HG02943 (cell line): ENCODE data around the gene LRRC57.

Source experiments
- ATAC-seq: cut with Tn5 transposase; IDR thresholded peaks from one replicate; pipeline ENCODE4 v1.9.1; 2021; ENCODE audit warnings: mild to moderate bottlenecking, low read depth, moderate library complexity; ENCODE audit not compliant: unreplicated experiment

LRRC57 gene

DNA sequence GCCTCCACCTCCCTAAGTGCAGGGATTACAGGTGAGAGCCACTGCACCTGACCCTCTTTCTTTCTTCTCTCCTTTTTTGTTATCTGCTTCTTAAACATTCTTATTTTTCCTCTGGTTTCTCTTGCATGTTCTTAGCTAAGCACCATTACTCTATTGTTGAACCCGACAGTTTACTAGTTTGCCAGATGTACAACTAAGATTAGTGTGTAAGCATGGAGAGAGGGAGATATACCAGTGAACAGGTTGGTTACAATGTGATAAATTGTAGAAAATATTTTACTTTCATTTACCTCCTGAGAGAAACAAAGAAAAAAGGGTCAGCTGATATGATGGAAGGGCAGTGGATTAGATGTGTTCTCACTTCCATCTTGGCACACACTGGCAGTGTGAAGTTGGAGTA is 5.0 kb upstream of the LRRC57 start:
- no peak for ATAC-seq

GRCh38 chr15:42549741-42550392 is 1.3 kb upstream of the LRRC57 start:
- no peak for ATAC-seq

DNA sequence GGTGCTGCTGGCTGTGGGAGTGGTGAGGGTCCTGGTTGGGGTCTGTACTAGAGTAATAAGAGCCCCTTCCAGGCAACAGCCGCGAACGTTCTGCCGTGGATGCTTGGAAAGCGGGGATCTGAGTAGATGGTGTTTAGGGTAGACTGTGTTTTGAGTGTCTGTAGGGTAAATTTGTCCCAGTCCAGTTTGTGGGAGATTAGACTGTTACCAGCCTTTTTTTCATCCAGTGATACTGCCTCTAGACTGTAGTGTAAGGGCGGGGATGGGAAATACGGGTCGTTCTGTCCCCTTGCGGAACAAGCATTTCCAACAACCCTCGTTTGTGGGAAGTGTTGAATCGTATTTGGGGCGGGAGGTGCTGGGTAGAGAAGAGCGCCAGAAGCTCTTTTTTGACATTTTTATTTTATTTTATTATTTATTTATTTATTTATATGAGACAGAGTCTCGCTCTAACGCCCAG is 469 bp upstream of the LRRC57 start:
- peak; percentile 39 for ATAC-seq

DNA sequence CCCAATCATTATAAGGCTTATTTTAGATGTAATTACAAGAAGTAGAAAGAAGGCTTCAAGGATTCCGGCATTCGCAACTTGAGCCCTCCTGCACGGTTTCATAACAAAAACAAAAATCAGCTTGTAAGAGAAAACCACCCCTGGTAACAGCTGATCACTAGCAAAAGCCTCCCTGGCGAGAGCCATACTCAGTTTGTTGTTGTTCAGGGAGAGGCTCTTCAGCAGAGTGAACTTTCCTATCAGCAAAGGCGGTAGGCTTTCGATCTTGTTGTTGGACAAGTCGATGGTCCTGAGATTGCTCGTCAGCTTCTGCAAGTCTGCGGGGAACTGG is 710 bp downstream of the LRRC57 start:
- ATAC-seq: no peak

- no peak for ATAC-seq
Observed at GRCh38 chr15:42544853-42545629, 3.6 kb downstream of the LRRC57 start.

- ATAC-seq: no peak
Observed at GRCh38 chr15:42533246-42533645, 15.3 kb downstream of the LRRC57 start.

- ATAC-seq: no peak
Observed at GRCh38 chr15:42528970-42529369, 19.6 kb downstream of the LRRC57 start.

GRCh38 chr15:42523331-42523730 is 25.3 kb downstream of the LRRC57 start:
- no peak for ATAC-seq

GRCh38 chr15:42511007-42511391 is 37.6 kb downstream of the LRRC57 start:
- ATAC-seq: no peak

- no peak for ATAC-seq
Observed at GRCh38 chr15:42510258-42511006, 38.2 kb downstream of the LRRC57 start.

GRCh38 chr15:42508263-42508690 is 40.3 kb downstream of the LRRC57 start:
- no peak for ATAC-seq

- ATAC-seq: no peak
Observed at GRCh38 chr15:42507514-42507913, 41.1 kb downstream of the LRRC57 start.

DNA sequence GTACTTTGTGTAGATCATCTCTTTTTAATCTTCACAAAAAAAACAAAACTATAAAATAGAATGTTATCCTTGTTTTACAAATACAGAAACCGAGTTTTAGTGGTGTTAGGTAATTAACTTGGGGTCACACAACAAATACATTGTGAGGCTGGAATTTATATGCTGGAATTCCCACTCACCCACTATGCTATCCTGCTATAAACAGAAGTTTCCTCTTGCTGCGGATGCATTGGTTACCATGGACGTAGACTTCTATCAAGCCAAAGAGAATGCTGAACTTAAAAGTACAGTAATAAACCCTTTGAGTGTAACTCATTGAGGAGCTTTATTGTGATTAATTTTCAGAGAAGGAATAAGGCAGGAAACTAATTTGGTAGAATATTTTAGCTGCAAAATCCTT is 44.0 kb downstream of the LRRC57 start:
- ATAC-seq: no peak

DNA sequence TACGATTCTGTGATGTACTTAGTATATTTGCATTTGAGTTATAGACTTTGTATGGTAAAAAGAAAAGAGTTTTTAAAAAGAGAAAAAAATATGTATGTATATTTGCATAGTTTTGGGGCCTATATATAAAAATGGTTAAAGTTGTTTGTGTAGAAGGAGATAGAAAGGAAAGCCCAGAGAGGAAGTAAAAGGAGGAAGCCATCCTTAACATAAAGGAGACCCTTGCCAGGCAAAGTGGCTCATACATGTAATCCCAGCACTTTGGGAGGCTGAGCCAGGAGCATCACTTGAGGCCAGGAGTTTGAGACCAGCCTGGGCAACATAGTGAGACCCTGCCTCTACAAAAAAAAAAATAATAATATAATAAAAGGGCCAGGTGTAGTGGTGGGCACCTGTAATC is 44.8 kb downstream of the LRRC57 start:
- no peak for ATAC-seq

GRCh38 chr15:42502477-42502876 is 46.1 kb downstream of the LRRC57 start:
- no peak for ATAC-seq

DNA sequence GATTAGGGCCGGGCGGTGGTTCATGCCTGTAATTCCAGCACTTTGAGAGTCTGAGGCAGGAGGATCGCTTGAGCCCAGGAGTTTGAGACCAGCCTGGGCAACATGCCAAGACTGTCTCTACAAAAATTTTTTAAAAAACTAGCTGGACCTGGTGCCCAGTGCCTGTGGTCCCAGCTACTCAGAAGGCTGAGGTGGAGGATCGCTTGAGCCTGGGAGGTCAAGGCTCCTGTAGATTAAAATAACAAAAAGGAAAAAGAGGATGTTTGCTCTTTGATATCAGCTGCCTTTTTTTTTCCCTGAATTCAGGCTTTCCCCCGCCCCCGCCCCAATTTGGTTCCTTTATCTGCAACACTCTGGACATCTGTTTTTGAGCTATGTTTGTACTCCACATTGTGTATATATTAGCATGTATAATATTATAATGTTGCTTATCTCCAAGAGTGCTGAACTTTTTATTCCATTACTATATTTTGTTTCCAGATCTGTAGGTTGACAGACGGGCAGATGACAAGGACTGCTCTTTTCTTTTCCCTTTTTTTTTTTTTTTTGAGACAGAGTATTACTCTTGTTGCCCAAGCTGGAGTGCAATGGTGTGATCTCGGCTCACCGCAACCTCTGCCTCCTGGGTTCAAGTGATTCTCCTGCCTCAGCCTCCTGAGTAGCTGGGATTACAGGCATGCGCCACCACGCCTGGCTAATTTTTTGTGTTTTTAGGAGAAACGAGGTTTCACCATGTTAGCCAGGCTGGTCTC is 48.6 kb downstream of the LRRC57 start:
- ATAC-seq: no peak

DNA sequence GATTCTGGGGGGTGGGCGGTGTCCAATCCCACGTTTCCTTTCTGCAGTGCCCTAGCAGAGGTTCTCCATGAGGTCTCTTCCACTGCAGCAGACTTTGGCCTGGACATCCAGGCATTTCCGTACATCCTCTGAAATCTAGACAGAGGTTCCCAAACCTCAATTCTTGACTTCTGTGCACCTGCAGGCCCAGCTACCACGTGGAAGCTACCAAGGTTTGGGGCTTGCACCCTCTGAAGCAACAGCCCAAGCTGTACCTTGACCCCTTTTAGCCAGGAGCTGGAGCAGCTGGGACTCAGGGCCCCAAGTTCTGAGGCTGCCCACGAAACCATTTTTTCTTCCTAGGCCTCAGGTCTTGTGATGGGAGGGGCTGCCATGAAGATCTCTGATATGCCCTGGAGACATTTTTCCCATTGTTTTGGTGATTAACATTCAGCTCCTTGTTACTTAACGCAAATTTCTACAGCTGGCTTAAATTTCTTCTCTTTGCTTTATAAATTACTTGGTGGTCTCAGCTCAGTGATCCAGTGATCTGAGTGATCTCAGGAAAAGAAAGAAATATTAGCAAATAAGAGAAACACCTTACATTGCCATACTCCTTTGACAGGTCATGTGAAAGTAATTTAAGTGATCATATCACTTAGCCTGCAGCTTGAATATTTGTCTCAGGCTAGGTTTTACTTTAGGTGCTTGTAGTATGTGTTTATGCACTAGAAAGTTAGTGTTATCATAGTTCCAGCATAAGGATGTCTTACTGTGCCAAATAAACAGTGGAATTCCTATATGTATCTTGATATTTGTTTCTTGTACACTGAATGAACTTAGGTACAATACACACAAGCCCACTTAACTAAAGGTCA is 50.2 kb downstream of the LRRC57 start:
- no peak for ATAC-seq

DNA sequence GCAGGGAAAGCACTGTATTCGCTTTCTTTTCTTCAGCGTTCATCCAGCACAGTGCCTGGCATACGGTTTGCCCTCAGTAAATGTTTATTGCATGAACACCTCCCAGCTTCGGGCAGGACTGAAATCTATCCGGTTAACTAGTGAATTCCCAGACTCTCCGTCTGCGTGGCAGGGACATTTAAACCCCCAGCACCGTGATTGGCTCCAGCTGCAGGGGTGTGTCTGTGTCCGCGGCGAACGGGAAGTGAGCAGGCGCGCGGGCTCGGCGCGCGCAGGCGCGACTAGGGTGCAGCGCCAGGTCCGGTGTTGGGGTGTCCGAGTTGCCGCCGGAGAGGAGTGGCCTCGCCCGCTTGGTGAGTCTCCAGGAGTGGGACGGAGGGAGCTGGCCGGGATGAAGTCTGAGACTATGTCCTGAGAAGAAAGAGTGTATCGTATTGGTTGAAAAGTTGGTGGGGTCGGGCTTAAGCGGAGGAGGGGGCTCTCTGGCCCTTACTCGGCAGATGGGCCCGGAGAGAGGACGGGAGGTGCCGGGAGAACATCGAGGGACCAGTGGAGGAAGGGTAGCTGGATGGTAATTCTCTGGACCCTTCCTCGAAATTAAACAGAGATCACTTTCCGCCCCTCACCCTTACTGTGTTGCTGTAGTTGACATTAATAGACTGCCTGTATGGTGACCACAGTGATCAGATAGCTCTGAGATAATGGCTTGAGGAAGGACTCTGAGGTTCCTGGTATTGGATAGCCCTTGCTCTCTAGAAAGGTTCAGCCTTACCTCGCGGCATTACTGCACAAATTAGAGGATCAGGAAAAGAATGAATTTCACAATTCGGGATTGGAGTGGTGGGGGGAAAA is 53.0 kb downstream of the LRRC57 start, which contains the start of gene SNAP23:
Gene SNAP23 (plus strand): TSS at position 274 of the 852 bp plus-strand sequence. CDS start 16,213 bp downstream, outside the sequence.
- ATAC-seq: peak; percentile 63

DNA sequence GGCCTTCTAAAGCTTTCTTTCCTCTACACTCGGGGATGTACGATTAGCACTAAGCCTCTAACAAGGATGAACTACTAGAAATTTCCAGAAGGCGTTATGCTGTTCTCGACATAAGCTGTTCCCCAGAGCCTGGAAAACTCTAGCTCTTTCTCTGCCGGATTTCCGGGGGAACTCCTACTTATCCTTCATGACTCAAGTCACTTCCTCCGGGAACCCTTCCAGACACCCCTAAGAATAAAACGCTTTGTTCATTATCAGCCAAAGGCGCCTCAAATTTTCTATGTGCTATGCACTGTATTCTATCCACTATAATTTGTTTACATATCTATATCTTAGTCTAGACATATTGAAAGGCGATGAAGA is 53.6 kb downstream of the LRRC57 start:
- no peak for ATAC-seq
